ENCODE data around the gene GRID2. TPM values are rescaled to one million over a fixed set of nuclear protein-coding genes. Genes with fewer than 3 reads are reported as not detected.

The GRID2 gene
- total RNA-seq, 2 donors from 2014 or later: 27.3 to 40.4 TPM

DNA sequence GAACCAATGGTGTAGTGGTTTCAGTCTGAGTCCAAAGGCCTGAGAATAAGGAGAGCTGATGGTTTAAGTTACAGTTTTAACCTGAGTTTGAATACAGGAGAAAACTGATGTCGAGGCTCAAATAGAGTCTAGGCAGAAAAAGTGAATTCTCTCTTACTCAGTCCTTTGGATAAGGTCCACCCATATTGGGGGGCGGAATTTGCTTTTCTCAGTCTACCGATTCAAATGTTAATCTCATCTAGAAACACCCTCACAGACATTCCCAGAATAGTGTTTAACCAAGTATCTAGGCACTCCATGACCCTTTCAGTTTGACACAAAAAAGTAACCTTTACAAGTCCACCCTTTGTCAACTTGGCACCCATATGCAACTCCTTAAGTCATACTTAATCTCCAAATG, 216.0 kb downstream of the GRID2 start:
- H3K36me3 Mint-ChIP-seq (ENCODE audit: low read depth): no peaks in the 10 kb centered on the region
- Histone ChIP-seq H3K4me1 (ENCODE audit: control insufficient read depth, insufficient read depth, low read length) (peaks cover 22% of the 10 kb centered on the region), H3K9me3 (ENCODE audit: control insufficient read depth, low read length) (no peaks in the 10 kb centered on the region), H3K9ac (ENCODE audit: extremely low read depth, low read length, poor library complexity, severe bottlenecking) (no peak overlapping the region), H3K27ac (ENCODE audit: low read depth, low read length) (no peak overlapping the region), H3K4me3 (ENCODE audit: low read length) (no peak overlapping the region), H3K36me3 (ENCODE audit: control insufficient read depth, insufficient read depth, low read length) (no peaks in the 10 kb centered on the region), H3K27me3 (ENCODE audit: control insufficient read depth, insufficient read depth, low read length, poor library complexity, severe bottlenecking) (no peaks in the 10 kb centered on the region)
- H3K9me3 Mint-ChIP-seq: no peaks in the 10 kb centered on the region
- no peaks in the 10 kb centered on the region for H3K27me3 Mint-ChIP-seq (ENCODE audit: insufficient read depth)
- H3K27ac Mint-ChIP-seq: peak overlapping the region; percentile 75
- no peak overlapping the region for H3K4me3 Mint-ChIP-seq
- peak; percentile 62 for DNase-seq
- TF ChIP-seq, protein P1, sequence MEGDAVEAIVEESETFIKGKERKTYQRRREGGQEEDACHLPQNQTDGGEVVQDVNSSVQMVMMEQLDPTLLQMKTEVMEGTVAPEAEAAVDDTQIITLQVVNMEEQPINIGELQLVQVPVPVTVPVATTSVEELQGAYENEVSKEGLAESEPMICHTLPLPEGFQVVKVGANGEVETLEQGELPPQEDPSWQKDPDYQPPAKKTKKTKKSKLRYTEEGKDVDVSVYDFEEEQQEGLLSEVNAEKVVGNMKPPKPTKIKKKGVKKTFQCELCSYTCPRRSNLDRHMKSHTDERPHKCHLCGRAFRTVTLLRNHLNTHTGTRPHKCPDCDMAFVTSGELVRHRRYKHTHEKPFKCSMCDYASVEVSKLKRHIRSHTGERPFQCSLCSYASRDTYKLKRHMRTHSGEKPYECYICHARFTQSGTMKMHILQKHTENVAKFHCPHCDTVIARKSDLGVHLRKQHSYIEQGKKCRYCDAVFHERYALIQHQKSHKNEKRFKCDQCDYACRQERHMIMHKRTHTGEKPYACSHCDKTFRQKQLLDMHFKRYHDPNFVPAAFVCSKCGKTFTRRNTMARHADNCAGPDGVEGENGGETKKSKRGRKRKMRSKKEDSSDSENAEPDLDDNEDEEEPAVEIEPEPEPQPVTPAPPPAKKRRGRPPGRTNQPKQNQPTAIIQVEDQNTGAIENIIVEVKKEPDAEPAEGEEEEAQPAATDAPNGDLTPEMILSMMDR (conservative IDR thresholded peaks at IDR 0.05): no peak
- peaks cover 15% of the 10 kb centered on the region for H3K4me1 Mint-ChIP-seq
- WGBS, 2 experiments (ENCODE audit: insufficient coverage in 1 of 2, insufficient read length in 1 of 2): 69 to 80% methylated on average over 1 to 3 of the region's 3 CpGs

DNA sequence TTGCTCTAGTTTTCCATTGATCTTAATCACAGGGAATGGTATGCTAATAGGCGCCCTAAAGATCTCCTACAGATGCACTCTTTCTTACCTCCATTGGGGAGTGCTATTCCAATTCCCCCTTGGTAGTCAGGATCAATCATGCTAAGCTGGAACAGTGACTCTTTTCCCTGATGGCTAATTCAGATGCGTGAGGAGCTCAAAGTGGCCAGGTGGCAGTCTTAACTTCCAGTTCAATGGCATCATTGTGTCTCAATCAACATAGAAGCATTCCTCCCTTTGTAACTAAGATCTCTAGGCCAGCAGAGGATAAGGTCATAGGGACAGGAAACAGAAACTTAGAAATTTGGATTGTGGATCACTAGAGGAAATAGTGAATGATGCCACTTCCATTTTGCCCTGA, 216.8 kb downstream of the GRID2 start:
- no peak overlapping the region for H3K4me3 ChIP-seq (ENCODE audit: low read length)
- peak overlapping the region; percentile 84 for H3K27ac Mint-ChIP-seq

DNA sequence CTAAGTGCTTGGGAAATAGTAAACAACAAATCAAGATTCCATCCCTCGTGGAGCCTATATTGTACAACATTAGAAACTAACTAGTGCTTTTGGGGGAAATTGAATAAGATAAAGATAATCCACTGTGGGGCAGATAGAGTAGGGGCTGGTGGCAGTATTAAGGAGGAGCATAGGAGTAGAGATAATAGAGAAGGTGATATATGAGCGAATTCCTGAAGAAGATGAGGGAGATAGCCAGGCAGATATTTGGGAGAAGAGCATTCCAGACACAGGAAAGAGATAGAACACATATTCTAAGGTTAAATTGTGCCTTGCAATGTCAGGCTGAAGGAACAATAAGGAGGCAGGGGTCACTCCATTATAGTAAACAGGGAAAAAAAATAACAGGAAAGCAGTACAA, 218.2 kb downstream of the GRID2 start:
- Histone ChIP-seq H3K27me3 (ENCODE audit: control insufficient read depth, insufficient read depth, low read length, poor library complexity, severe bottlenecking) (no peaks in the 10 kb centered on the region), H3K4me3 (ENCODE audit: low read length) (peak overlapping the region; percentile 55), H3K9me3 (ENCODE audit: control insufficient read depth, low read length) (no peaks in the 10 kb centered on the region), H3K4me1 (ENCODE audit: control insufficient read depth, insufficient read depth, low read length) (peaks cover 21% of the 10 kb centered on the region), H3K36me3 (ENCODE audit: control insufficient read depth, insufficient read depth, low read length) (no peaks in the 10 kb centered on the region), H3K27ac (ENCODE audit: low read depth, low read length) (peak overlapping the region; percentile 1), H3K9ac (ENCODE audit: extremely low read depth, low read length, poor library complexity, severe bottlenecking) (peak overlapping the region; percentile 47)
- Mint-ChIP-seq H3K27ac (no peak overlapping the region), H3K4me1 (peaks cover 14% of the 10 kb centered on the region), H3K9me3 (no peaks in the 10 kb centered on the region), H3K27me3 (ENCODE audit: insufficient read depth) (no peaks in the 10 kb centered on the region), H3K4me3 (no peak overlapping the region), H3K36me3 (ENCODE audit: low read depth) (no peaks in the 10 kb centered on the region)
- no peak for DNase-seq
- 56 to 75% methylated on average over 1 to 2 of the region's 2 CpGs for WGBS, 2 experiments (ENCODE audit: insufficient coverage in 1 of 2, insufficient read length in 1 of 2)
- TF ChIP-seq, protein P1 (conservative IDR thresholded peaks at IDR 0.05): no peak

More for the DNA sequence above, 216.8 kb downstream of the GRID2 start:
- Histone ChIP-seq H3K36me3 (ENCODE audit: control insufficient read depth, insufficient read depth, low read length) (no peaks in the 10 kb centered on the region), H3K9me3 (ENCODE audit: control insufficient read depth, low read length) (no peaks in the 10 kb centered on the region), H3K9ac (ENCODE audit: extremely low read depth, low read length, poor library complexity, severe bottlenecking) (peak overlapping the region; percentile 47), H3K27me3 (ENCODE audit: control insufficient read depth, insufficient read depth, low read length, poor library complexity, severe bottlenecking) (no peaks in the 10 kb centered on the region), H3K27ac (ENCODE audit: low read depth, low read length) (no peak overlapping the region), H3K4me1 (ENCODE audit: control insufficient read depth, insufficient read depth, low read length) (peaks cover 21% of the 10 kb centered on the region)
- H3K4me1 Mint-ChIP-seq: peaks cover 14% of the 10 kb centered on the region
- TF ChIP-seq, protein P1 (conservative IDR thresholded peaks at IDR 0.05): peak; percentile 65
- H3K4me3 Mint-ChIP-seq: no peak overlapping the region
- H3K9me3 Mint-ChIP-seq: no peaks in the 10 kb centered on the region
- peak; percentile 86 for DNase-seq
- no peaks in the 10 kb centered on the region for H3K36me3 Mint-ChIP-seq (ENCODE audit: low read depth)
- no peaks in the 10 kb centered on the region for H3K27me3 Mint-ChIP-seq (ENCODE audit: insufficient read depth)
- 6 to 11% methylated on average over 2 of the region's 2 CpGs for WGBS, 2 experiments (ENCODE audit: insufficient coverage in 1 of 2, insufficient read length in 1 of 2)
